ENCODE data around the gene INAFM2. TPM values are rescaled to one million over a fixed set of nuclear protein-coding genes. Genes with fewer than 3 reads are reported as not detected.

The INAFM2 gene
- polyA plus RNA-seq, 1 donor from 2014 or later, result 14.8 TPM

DNA sequence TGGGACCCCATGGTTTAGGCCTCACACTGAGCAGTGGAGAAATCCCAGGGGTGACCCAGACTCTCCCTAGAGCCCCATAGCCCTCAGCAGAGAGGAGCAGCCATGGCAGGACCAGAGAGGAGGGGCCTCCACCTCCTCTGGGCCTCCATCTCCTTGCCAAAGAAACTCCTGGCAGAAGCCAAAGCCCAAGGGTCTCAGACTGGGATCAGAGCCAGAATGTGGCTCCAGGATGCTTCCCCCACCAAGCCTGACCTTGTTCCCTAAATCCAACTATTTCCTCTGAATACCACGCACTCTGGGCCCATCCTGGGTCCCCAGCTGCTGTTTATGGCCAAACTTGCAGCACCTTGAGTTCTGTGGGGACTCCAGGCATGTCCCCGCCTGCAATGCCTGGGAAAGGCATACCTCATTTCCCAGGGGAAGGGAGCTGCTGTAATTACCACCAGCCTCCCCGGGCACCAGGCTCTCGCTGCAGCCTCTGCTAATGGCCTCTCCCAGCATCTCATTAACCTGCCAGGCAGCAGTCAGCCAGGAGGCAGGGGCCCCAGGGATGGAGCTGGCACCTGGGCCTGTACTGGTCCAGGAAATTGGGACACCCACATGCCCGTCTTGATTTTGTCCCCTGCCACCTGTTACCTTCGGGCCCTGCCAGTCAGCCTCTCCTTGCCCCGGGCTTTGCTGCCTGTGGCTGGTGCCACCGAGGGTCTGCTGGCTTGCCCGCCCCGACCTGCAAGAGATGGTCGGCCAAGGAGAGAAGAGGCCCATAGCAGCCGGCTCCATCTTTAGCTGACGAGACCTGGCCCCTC is 12.6 kb downstream of the INAFM2 start:
- H3K36me3 ChIP-seq (ENCODE audit: insufficient read depth, low read length), result no peaks in the 10 kb centered on the region
- H3K79me2 ChIP-seq (replicated peaks; ENCODE audit: insufficient read depth, low read length), result no peaks in the 10 kb centered on the region
- H3K9me3 ChIP-seq (ENCODE audit: low read length), result no peaks in the 10 kb centered on the region
- no peak overlapping the region for H3K4me3 ChIP-seq (ENCODE audit: low read length)
- H3K4me2 ChIP-seq (ENCODE audit: low read length), result no peak overlapping the region
- no peaks in the 10 kb centered on the region for H3K27me3 ChIP-seq (ENCODE audit: insufficient read depth, low read depth, low read length)
- no peaks in the 10 kb centered on the region for H3F3A ChIP-seq (ENCODE audit: insufficient read depth, low read length, poor library complexity, severe bottlenecking)
- no peaks in the 10 kb centered on the region for H4K20me1 ChIP-seq (ENCODE audit: insufficient read depth)
- H3K9ac ChIP-seq (ENCODE audit: low read length), result no peak overlapping the region
- H3K27ac ChIP-seq (ENCODE audit: low read length), result no peak overlapping the region
- TF ChIP-seq, protein P1, sequence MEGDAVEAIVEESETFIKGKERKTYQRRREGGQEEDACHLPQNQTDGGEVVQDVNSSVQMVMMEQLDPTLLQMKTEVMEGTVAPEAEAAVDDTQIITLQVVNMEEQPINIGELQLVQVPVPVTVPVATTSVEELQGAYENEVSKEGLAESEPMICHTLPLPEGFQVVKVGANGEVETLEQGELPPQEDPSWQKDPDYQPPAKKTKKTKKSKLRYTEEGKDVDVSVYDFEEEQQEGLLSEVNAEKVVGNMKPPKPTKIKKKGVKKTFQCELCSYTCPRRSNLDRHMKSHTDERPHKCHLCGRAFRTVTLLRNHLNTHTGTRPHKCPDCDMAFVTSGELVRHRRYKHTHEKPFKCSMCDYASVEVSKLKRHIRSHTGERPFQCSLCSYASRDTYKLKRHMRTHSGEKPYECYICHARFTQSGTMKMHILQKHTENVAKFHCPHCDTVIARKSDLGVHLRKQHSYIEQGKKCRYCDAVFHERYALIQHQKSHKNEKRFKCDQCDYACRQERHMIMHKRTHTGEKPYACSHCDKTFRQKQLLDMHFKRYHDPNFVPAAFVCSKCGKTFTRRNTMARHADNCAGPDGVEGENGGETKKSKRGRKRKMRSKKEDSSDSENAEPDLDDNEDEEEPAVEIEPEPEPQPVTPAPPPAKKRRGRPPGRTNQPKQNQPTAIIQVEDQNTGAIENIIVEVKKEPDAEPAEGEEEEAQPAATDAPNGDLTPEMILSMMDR (IDR thresholded peaks at IDR 0.05; ENCODE audit: poor library complexity, severe bottlenecking), result no peak
- H2AFZ ChIP-seq (ENCODE audit: low read depth, low read length), result no peak overlapping the region
- H3K9me2 ChIP-seq (ENCODE audit: insufficient read depth, low read length), result no peaks in the 10 kb centered on the region

DNA sequence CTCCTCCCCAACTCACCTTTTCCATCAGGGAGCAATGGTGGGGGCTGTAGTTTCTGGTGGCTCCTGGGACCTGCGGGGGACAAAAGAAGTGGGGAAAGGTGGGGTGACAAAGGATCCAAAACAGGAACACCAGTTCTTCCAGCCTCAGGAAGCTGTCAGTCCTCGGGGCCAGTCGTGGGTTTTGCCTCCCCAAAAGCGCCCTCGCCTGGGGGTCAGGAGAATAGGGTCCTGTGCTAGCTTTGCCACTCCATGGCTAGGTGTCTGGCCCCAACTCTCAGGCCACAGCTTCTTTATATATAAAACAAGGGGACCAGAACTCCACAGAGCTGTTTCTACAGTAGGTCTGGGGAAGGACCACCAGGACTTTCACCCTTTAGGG is 13.2 kb downstream of the INAFM2 start:
- Histone ChIP-seq H3K27ac (ENCODE audit: low read length) (no peak overlapping the region), H3K9me3 (ENCODE audit: low read length) (no peaks in the 10 kb centered on the region), H3K36me3 (ENCODE audit: insufficient read depth, low read length) (no peaks in the 10 kb centered on the region), H2AFZ (ENCODE audit: low read depth, low read length) (no peak overlapping the region), H3K27me3 (ENCODE audit: insufficient read depth, low read depth, low read length) (no peaks in the 10 kb centered on the region), H3K4me3 (ENCODE audit: low read length) (no peak overlapping the region), H3K79me2 (replicated peaks; ENCODE audit: insufficient read depth, low read length) (no peaks in the 10 kb centered on the region), H3F3A (ENCODE audit: insufficient read depth, low read length, poor library complexity, severe bottlenecking) (no peaks in the 10 kb centered on the region), H3K4me2 (ENCODE audit: low read length) (no peak overlapping the region), H3K9ac (ENCODE audit: low read length) (no peak overlapping the region), H4K20me1 (ENCODE audit: insufficient read depth) (no peaks in the 10 kb centered on the region), H3K9me2 (ENCODE audit: insufficient read depth, low read length) (no peaks in the 10 kb centered on the region)
- TF ChIP-seq, protein P2, sequence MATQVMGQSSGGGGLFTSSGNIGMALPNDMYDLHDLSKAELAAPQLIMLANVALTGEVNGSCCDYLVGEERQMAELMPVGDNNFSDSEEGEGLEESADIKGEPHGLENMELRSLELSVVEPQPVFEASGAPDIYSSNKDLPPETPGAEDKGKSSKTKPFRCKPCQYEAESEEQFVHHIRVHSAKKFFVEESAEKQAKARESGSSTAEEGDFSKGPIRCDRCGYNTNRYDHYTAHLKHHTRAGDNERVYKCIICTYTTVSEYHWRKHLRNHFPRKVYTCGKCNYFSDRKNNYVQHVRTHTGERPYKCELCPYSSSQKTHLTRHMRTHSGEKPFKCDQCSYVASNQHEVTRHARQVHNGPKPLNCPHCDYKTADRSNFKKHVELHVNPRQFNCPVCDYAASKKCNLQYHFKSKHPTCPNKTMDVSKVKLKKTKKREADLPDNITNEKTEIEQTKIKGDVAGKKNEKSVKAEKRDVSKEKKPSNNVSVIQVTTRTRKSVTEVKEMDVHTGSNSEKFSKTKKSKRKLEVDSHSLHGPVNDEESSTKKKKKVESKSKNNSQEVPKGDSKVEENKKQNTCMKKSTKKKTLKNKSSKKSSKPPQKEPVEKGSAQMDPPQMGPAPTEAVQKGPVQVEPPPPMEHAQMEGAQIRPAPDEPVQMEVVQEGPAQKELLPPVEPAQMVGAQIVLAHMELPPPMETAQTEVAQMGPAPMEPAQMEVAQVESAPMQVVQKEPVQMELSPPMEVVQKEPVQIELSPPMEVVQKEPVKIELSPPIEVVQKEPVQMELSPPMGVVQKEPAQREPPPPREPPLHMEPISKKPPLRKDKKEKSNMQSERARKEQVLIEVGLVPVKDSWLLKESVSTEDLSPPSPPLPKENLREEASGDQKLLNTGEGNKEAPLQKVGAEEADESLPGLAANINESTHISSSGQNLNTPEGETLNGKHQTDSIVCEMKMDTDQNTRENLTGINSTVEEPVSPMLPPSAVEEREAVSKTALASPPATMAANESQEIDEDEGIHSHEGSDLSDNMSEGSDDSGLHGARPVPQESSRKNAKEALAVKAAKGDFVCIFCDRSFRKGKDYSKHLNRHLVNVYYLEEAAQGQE (IDR thresholded peaks at IDR 0.05; ENCODE audit: borderline replicate concordance), result no peak
- TF ChIP-seq POLR2AphosphoS5 (IDR thresholded peaks at IDR 0.05), result no peak
- TF ChIP-seq EZH2 (IDR thresholded peaks at IDR 0.05; ENCODE audit: borderline replicate concordance, insufficient read depth, low read length, poor library complexity, severe bottlenecking), result no peak
- no peak for TF ChIP-seq SMC3 (conservative IDR thresholded peaks at IDR 0.05; ENCODE audit: poor library complexity)
- TF ChIP-seq, protein P1 (IDR thresholded peaks at IDR 0.05; ENCODE audit: poor library complexity, severe bottlenecking), result no peak
- TF ChIP-seq MXI1 (conservative IDR thresholded peaks at IDR 0.05; ENCODE audit: poor library complexity, severe bottlenecking), result no peak
- no peak for TF ChIP-seq TAF1 (IDR thresholded peaks at IDR 0.05; ENCODE audit: low read depth)
- no peak for TF ChIP-seq RAD21 (conservative IDR thresholded peaks at IDR 0.05)
- no peak for TF ChIP-seq EP300 (conservative IDR thresholded peaks at IDR 0.05; ENCODE audit: poor library complexity, severe bottlenecking)
